ENCODE results near the gene NLRP3. TPM values are rescaled to one million over a fixed set of nuclear protein-coding genes. Genes with fewer than 3 reads are reported as not detected.

Gene NLRP3
- total RNA-seq, 1 donor from 2014 or later = under 0.01 TPM

DNA sequence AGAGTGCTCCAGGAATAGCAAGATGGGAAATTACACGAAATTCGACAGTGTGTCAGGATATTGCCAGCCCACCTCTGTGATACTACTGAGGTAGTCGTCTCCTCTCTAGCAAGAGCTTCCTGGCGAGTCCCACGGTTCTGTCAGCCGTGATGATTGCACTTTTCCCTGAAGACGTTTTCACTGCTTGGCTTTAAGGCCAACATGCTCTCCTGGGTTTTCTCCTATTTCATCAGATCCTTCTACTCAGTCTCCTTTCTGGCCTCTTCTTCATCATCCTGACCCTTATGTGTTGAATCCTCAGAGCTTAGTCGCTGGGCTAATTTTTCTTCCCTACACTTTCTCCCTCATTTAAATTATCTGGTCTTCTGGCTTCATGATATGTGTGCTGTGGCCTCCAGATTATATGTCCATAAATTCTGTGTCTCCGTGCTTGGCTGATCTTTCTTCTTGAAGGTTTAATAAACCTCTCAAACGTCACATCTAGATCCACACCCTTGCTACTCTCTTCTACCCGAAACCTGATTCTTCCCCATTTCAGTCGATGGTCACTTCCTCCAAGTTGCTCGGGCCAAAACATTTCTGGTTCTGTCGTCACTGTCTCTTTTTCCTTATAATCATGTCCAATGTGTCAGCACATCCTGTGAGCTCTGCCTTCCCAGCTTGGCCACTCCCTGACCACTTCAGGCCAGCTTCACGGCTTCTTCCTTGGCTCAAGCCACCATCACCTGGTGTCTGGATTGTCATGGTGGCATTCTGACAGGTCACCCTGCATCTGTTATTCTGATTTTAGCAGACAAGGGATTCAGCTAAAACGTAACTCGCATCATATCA lies 29.8 kb downstream of the NLRP3 start:
- Histone ChIP-seq H3K36me3 (ENCODE audit: control insufficient read depth, insufficient read depth, low read length) (no peaks in the 10 kb centered on the region), H3K27me3 (ENCODE audit: control insufficient read depth, insufficient read depth, low read length) (no peaks in the 10 kb centered on the region), H3K4me3 (ENCODE audit: low read depth, low read length) (no peak overlapping the region)
- DNase-seq (ENCODE audit: low read depth) (no peak), FAIRE-seq (peak; percentile 43)
- TF ChIP-seq, protein P1, sequence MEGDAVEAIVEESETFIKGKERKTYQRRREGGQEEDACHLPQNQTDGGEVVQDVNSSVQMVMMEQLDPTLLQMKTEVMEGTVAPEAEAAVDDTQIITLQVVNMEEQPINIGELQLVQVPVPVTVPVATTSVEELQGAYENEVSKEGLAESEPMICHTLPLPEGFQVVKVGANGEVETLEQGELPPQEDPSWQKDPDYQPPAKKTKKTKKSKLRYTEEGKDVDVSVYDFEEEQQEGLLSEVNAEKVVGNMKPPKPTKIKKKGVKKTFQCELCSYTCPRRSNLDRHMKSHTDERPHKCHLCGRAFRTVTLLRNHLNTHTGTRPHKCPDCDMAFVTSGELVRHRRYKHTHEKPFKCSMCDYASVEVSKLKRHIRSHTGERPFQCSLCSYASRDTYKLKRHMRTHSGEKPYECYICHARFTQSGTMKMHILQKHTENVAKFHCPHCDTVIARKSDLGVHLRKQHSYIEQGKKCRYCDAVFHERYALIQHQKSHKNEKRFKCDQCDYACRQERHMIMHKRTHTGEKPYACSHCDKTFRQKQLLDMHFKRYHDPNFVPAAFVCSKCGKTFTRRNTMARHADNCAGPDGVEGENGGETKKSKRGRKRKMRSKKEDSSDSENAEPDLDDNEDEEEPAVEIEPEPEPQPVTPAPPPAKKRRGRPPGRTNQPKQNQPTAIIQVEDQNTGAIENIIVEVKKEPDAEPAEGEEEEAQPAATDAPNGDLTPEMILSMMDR (IDR thresholded peaks at IDR 0.05; ENCODE audit: insufficient read depth, low read length, severe bottlenecking) = no peak

DNA sequence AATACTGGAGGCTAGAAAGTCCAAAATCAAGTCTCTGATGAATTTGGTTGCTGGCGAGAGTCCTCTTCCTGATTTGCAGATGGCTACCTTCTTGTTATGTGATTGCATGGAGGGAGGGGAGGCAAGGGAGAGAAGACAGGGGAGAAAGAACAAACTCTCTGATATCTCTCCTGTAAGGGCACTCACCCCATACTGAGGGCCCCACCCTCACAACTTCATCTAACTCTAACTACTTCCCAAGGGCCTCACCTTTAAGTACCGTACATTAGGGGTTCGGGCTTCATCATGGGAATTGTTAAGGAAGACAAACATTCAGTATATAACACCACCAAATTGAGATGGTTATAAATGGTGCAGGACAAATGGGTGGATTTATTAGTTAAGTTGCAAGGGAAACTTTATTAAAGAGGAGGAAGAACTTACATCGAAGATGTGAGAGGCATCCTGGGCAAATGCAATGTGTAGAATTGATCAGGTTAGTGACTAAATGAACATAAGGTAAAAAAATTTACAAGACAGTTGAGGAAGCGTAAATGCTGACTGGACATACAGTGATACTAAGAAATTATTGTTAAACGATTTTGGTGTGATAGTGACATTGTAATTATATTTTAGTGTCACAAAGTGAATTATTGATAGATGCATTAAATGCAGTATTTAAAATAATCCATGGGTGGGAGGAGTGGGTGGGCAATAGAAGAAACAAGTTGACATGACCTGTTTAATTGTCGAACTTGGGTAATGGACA lies 31.4 kb downstream of the NLRP3 start:
- DNase-seq (ENCODE audit: low read depth) (no peak), FAIRE-seq (no peak)
- peak overlapping the region; percentile 39 for H3K4me3 ChIP-seq (ENCODE audit: low read depth, low read length)
- TF ChIP-seq, protein P1 (IDR thresholded peaks at IDR 0.05; ENCODE audit: insufficient read depth, low read length, severe bottlenecking) = no peak
- no peaks in the 10 kb centered on the region for H3K36me3 ChIP-seq (ENCODE audit: control insufficient read depth, insufficient read depth, low read length)
- no peaks in the 10 kb centered on the region for H3K27me3 ChIP-seq (ENCODE audit: control insufficient read depth, insufficient read depth, low read length)

DNA sequence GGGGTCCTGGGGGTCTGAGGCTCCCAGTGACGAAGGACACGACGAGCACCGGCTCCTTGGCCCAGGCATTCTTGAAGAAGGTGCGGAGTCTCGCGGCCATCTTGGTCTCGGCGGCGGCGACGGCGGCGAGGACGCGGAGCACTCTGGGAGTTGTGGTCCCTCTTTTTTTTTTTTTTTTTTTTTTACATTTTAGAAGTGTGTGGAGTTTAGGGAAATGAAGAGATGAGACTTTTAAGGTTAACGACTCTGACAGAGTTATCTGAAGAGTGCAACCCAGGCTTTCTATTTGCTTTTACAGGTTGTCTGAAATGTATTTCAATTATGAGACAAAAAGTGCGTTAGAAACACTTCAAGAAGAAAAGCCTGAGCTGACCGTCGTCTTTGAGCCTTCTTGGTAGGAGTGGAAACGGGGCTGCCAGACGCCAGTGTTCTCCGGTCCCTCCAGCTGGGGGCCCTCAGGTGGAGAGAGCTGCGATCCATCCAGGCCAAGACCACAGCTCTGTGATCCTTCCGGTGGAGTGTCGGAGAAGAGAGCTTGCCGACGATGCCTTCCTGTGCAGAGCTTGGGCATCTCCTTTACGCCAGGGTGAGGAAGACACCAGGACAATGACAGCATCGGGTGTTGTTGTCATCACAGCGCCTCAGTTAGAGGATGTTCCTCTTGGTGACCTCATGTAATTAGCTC lies 32.3 kb downstream of the NLRP3 start:
- FAIRE-seq (no peak), DNase-seq (ENCODE audit: low read depth) (peak; percentile 33)
- TF ChIP-seq, protein P1 (IDR thresholded peaks at IDR 0.05; ENCODE audit: insufficient read depth, low read length, severe bottlenecking) = no peak
- H3K36me3 ChIP-seq (ENCODE audit: control insufficient read depth, insufficient read depth, low read length) = no peaks in the 10 kb centered on the region
- peak overlapping the region; percentile 39 for H3K4me3 ChIP-seq (ENCODE audit: low read depth, low read length)
- no peaks in the 10 kb centered on the region for H3K27me3 ChIP-seq (ENCODE audit: control insufficient read depth, insufficient read depth, low read length)

DNA sequence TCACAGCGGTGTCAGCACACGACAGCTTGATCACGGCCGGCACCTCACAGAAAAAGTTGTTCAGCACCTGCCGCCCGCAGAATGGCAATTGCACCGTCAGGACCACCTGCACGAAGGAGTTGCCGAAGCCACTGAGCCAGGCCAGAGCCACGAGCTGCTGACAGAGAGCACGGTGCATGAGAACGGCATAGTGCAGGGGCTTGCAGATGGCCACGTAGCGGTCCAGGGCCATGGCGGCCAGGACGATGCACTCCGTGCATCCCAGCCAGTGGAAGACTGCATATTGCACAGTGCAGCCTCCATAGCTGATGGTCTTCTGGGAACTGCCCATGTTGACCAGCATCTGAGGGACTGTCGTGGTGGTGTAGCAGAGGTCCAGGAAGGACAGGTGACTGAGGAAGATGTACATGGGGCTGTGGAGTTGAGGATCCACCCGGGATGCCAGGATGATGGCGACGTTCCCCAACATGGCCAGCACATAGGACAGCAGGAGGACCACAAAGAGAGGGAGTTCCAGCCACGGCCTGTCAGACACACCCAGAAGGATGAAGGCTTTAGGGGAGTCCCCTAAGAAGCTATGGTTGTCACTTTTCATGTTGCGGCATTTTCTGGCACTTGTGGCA lies 35.5 kb downstream of the NLRP3 start:
- Histone ChIP-seq H3K27me3 (ENCODE audit: control insufficient read depth, insufficient read depth, low read length) (no peaks in the 10 kb centered on the region), H3K4me3 (ENCODE audit: low read depth, low read length) (no peak overlapping the region), H3K36me3 (ENCODE audit: control insufficient read depth, insufficient read depth, low read length) (no peaks in the 10 kb centered on the region)
- FAIRE-seq = no peak
- TF ChIP-seq, protein P1 (IDR thresholded peaks at IDR 0.05; ENCODE audit: insufficient read depth, low read length, severe bottlenecking) = no peak
- DNase-seq (ENCODE audit: low read depth) = no peak

DNA sequence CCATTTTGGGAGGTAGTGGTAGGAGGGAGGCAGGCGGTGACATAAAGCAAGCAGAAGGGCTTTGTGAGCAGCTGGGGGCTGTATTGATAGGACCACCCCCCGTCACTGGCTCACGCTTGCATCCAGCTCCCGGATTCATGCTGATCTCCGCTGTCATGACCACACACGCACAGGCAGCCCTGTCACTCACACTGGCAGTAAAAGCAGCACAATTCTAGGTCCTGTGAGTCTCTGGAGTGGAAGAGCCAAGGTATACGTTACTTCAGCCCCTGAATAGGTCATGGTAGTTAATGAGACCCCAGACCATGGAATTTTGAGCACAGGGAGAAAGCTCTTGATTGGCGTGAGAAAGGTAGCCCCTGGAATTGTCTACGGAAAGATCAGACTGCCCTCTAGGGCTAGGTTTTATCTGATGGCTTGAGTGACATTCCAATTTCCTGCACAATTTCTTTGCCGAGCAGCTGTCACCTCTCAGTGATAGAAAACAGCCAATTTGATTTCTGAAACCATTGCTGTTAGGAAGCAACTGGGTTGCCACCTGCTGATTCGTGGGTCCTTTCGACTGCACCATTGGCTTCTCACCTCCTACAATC lies 36.6 kb downstream of the NLRP3 start:
- FAIRE-seq = no peak
- Histone ChIP-seq H3K36me3 (ENCODE audit: control insufficient read depth, insufficient read depth, low read length) (no peaks in the 10 kb centered on the region), H3K27me3 (ENCODE audit: control insufficient read depth, insufficient read depth, low read length) (no peaks in the 10 kb centered on the region), H3K4me3 (ENCODE audit: low read depth, low read length) (no peak overlapping the region)
- TF ChIP-seq, protein P1 (IDR thresholded peaks at IDR 0.05; ENCODE audit: insufficient read depth, low read length, severe bottlenecking) = no peak
- no peak for DNase-seq (ENCODE audit: low read depth)

All from bronchial epithelial cell (primary cell).